ACHN (cell line): ENCODE measurements around the gene PIK3CA.
"Not testable (repeated sequence)": the region's sequence is repeated elsewhere in the genome, so short reads cannot be mapped to it uniquely, and the experiment has no call there.

Source experiments
- DNase-seq: peaks from one replicate; pipeline ENCODE4 v3.0.0-alpha.2; 2015
- in situ Hi-C: cut with HindIII; loops from 2 replicates; pipeline ENCODE4 v1.10.0; 2017; ENCODE audit warnings: low sequenced_read_pairs, low pct_ligation_motif_present, low pct_unique_long_range_greater_than_20kb

The PIK3CA gene

DNA sequence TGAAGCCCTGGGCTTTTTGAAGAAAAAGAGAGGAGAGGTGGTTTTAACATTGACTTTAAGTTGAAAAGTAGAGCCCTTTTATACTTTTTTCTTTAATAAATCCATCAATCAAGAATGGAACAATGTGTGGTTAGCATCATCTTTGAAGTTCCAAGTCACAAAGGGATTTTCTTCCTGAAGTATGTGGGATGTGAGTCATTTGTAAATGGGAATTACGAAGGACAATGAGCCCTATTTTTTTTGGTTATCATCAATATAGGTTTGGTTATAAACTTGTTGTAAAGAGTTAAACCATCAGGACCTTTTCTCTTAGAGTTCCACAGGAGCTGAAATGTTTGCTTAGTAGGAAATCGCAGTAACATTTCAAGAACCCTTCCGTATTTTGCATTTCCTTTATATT, 38.3 kb downstream of the PIK3CA start:
- in situ Hi-C loops: no loop called here
- DNase-seq: no peak

GRCh38 chr3:179189759-179190158, 41.6 kb downstream of the PIK3CA start:
- in situ Hi-C loops: no loop called here
- no peak for DNase-seq

GRCh38 chr3:179190581-179190980, 42.4 kb downstream of the PIK3CA start:
- in situ Hi-C loops: no loop called here
- no peak for DNase-seq

DNA sequence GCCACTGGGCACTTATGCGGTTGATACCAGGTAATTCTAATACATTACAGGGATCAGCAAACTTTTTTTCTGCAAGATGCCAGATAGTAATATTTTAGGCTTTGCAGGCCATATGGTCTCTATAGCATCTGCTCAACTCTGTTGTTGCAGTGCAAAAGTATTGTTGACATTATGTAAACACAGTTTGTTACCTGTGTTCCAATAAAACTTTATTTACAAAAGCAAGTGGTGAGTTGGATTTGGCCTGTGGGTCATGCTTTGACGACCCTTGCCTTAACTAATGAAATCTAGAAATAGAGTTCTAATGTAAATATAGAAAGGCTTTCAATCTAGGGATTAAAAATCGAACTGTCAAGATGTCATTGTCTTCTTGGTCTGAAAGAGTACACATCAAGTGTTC, 44.4 kb downstream of the PIK3CA start:
- in situ Hi-C loops: no loop called here

DNA sequence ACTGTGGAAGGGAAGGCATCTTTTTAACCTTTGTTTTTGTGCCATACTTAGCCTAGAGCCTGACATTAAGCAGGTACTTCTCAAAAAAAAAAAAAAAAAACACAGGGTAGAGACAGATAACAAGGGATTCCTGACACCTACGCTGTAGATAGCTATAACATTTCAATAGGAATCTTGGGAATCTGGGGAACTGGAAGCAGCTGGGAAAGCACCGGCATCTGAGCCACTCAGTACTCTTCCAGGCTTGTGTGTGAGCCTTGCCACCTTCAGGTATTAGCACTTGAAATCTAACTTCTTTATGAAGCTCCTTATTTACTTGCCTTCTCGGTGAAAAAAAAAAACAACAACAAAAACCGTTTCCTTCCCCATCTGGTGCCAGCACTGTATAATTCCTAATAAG, 46.8 kb downstream of the PIK3CA start:
- DNase-seq: no peak
- in situ Hi-C loops: no loop called here

More for the DNA sequence above, 44.4 kb downstream of the PIK3CA start:
- no peak for DNase-seq

DNA sequence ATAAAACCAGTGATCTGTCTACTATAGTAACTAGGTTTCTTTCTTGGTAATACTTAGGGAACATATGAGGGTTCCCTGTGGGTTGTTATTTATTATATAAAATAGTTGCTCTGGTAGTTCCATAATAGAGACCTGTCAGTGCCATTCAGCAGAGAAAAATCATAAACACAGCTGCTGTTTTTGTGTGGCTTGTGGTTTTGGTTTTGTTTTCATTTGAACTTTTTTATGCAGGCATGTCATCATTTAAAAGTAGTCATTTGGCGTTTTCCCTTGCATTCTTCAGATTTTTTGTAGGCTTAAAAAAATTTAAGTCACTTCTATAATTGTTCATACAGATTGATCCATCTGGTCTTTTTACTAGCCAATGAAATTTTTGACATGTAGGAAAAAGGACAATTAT, 47.9 kb downstream of the PIK3CA start:
- DNase-seq: peak; percentile 40
- in situ Hi-C loops: no loop called here

GRCh38 chr3:179196700-179197099, 48.5 kb downstream of the PIK3CA start:
- DNase-seq: no peak
- in situ Hi-C loops: no loop called here

- in situ Hi-C loops: no loop called here
Measured at GRCh38 chr3:179200790-179201189, 52.6 kb downstream of the PIK3CA start.

DNA sequence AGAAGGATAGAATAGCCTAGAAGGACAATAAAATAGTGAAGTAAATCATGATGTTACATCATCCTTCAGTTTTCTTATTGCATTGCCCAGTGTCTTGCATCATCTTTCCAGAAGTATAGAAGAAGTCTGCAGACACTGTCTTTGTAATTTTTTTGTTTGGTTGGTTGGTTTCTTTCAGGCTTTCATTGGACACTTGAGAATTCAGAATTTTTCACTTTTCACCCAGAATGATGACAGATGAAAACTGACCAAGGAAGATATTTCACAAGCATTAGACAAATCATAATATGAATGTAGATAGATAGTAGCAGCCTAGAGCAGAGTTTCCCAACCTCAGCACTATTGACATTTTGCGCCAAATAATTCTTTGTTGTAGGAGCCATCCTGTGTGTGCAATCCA, 67.4 kb downstream of the PIK3CA start:
- DNase-seq, in situ Hi-C loops: not testable (repeated sequence)

More at GRCh38 chr3:179200790-179201189, 52.6 kb downstream of the PIK3CA start:
- no peak for DNase-seq

- in situ Hi-C loops, DNase-seq: not testable (repeated sequence)
Measured at GRCh38 chr3:179218213-179218612, 70.1 kb downstream of the PIK3CA start.

GRCh38 chr3:179223548-179223947, 75.4 kb downstream of the PIK3CA start:
- in situ Hi-C loops: no loop called here

GRCh38 chr3:179224584-179224983, 76.4 kb downstream of the PIK3CA start:
- DNase-seq: no peak
- in situ Hi-C loops: no loop called here

More at GRCh38 chr3:179223548-179223947, 75.4 kb downstream of the PIK3CA start:
- DNase-seq: no peak

DNA sequence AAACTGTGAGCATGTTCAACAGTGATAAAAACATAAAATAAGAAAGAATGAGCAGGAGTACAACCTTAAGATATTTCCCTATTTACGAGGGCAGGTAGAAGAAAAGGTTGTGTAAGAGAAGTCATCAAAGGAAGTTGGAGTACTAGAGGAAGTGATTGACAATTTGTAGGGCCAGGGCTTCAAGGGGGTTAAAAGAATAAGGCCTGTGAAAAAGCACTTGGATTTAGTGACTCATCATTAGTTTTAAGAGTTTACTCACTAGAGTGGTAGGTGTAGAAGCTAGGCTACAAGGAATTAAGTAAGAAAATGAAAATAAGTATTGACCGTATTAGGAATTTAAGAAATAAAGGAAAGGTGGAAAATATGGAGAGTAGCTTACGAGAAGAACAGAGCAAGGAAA, 79.2 kb downstream of the PIK3CA start:
- in situ Hi-C loops: no loop called here

GRCh38 chr3:179229177-179229576, 81.0 kb downstream of the PIK3CA start:
- DNase-seq: no peak
- in situ Hi-C loops: no loop called here

More for the DNA sequence above, 79.2 kb downstream of the PIK3CA start:
- DNase-seq: peak; percentile 7

- DNase-seq: no peak
- in situ Hi-C loops: no loop called here
Measured at GRCh38 chr3:179233043-179233442, 84.9 kb downstream of the PIK3CA start.

GRCh38 chr3:179234199-179234598, 86.0 kb downstream of the PIK3CA start:
- in situ Hi-C loops: no loop called here

DNA sequence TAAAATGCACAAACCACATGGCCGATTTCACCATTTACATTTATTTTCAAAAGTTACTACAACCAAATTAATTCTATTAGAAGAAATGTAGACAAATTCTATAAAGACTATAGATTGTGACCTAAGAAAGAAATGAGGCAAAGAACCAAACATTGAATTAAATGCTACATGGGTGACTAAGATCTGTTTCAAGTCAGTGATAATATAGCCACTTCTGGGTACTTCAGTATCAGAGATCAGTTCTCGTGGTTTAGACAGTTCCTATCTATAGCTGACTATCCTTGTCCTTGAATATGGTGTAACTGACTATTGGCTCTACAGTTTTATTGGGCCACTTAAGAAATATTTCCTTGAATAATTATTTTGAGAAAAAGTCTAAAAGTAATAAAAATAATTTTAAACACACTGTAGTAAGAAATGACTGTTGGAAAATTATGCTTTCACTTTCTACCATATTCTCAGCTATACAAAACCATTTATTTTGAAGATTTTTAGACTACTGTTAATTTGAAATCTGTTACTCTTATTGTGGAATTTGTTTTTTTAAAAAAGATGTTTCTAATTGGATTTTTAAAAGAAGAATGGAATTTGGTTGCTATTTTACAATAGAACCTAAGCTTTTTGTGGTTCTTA, 88.6 kb downstream of the PIK3CA start:
- in situ Hi-C loops: no loop called here
- no peak for DNase-seq

More at GRCh38 chr3:179234199-179234598, 86.0 kb downstream of the PIK3CA start:
- no peak for DNase-seq

GRCh38 chr3:179240299-179240698, 92.1 kb downstream of the PIK3CA start:
- in situ Hi-C loops, DNase-seq: not testable (repeated sequence)

DNA sequence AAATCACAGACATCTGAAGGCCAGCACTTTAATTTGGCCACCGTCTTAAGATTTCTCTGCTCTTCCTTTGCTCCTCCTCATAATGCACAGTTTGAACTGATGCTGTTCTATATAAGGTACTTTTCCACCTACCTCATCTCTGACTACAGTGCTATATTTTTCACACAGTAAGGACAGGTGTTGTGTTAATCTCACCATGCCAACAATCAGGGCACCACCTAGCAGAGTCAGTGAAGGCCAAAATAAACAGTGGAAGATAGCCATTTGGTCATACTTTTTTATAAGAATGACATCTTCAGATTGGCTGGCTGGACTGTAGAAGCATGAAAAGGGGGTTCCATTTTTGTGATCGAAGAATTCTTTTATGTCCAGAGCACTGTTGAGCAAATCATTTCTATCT, 94.7 kb downstream of the PIK3CA start:
- in situ Hi-C loops: not testable (repeated sequence)

DNA sequence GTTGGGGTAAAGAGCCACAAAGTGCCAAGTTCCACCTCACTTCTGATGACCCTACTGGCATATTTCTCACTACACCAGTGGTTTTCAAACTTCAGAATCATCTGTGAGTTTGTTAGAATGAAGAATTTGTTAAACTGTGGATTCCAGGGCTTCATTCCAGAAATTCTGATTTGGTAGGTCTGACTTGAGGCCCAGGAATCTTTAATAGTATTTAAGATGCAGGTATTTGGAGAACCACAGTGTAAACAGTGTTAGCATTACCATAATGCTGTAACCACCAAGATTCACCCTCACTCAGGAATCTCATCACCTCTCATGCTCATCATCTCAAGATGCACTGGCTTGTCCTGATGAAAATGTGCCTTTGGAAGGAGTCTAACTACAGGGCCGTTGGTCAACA, 96.7 kb downstream of the PIK3CA start:
- in situ Hi-C loops: no loop called here
- no peak for DNase-seq

More for the DNA sequence above, 94.7 kb downstream of the PIK3CA start:
- not testable (repeated sequence) for DNase-seq
